IPS-20b (cell line): Measurements from ENCODE around the gene NRAP.
A peak's percentile ranks its signal among the peaks of the same experiment; 100 is the strongest.

Source experiments
- H3K27ac ChIP-seq: one replicate; pipeline ENCODE4 v1.5.1; 2013; ENCODE audit warnings: low read length
- H3K27me3 ChIP-seq: 2 replicates; pipeline ENCODE4 v1.6.1; 2013; ENCODE audit warnings: mild to moderate bottlenecking, low read length, inconsistent platforms; ENCODE audit not compliant: insufficient read depth
- H3K36me3 ChIP-seq: 2 replicates; pipeline ENCODE4 v1.6.1; 2013; ENCODE audit warnings: low read depth, mild to moderate bottlenecking, inconsistent platforms, low read length, moderate library complexity; ENCODE audit not compliant: insufficient read depth
- H3K4me1 ChIP-seq: 2 replicates; pipeline ENCODE4 v1.6.1; 2013; ENCODE audit warnings: mild to moderate bottlenecking, control low read depth, inconsistent platforms, low read length, moderate library complexity; ENCODE audit not compliant: insufficient read depth
- H3K4me3 ChIP-seq: 2 replicates; pipeline ENCODE4 v1.5.1; 2013; ENCODE audit warnings: mild to moderate bottlenecking, low read length, inconsistent platforms
- H3K9ac ChIP-seq: 2 replicates; pipeline ENCODE4 v1.6.1; 2013; ENCODE audit warnings: low read depth, mild to moderate bottlenecking, inconsistent platforms, low read length, moderate library complexity
- H3K9me3 ChIP-seq: 2 replicates; pipeline ENCODE4 v1.6.1; 2013; ENCODE audit warnings: mild to moderate bottlenecking, low read depth, low read length, inconsistent platforms; ENCODE audit not compliant: insufficient read depth

NRAP gene

DNA sequence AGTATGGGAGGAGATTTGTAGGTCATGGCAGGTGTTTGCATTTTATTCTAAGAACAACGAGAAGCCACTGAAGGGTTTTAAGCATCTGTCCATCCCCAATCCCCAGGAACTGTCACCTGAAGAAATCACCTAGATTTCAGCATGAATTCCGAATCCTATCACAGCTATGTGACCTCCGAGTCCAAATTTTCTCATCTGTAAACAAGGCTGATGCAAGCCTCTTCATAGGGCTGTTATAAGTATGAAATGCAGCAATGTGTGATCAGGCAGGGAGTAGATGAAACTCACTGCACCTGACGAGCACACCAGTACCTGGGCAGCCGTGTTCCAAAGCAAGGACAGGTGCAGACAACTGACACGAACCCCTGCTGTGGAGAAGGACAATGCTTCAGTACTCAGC, 97.0 kb downstream of the NRAP start:
- peaks cover 3% of the 10 kb centered on the region; the same call in 1 of the 2 replicates for H3K4me1 ChIP-seq
- H3K9ac ChIP-seq: no peak overlapping the region
- peaks cover 31% of the 10 kb centered on the region for H3K27me3 ChIP-seq
- no peaks in the 10 kb centered on the region for H3K36me3 ChIP-seq
- H3K27ac ChIP-seq: no peak overlapping the region
- H3K4me3 ChIP-seq: no peak overlapping the region
- H3K9me3 ChIP-seq: no peaks in the 10 kb centered on the region

DNA sequence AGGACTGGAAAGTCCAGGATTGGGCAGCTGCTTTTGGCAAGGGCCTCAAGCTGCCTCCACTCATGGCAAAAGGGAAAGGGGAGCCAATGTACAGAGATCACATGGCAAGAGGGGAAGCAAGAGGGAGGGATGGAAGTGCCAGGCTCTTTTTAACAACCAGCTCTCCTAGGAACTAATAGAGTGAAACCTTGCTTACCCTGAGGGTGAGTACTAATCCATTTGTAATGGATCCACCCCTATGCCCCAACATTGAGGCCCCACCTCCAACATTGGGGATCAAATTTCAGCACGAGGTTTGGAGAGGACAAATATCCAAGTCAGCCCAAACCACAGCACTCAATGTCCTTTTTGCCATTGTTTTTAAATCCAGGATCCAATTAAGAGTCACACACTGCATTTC, 98.5 kb downstream of the NRAP start:
- no peak overlapping the region for H3K9ac ChIP-seq
- H3K27ac ChIP-seq: no peak overlapping the region
- no peaks in the 10 kb centered on the region for H3K9me3 ChIP-seq
- peaks cover 3% of the 10 kb centered on the region; the same call in 1 of the 2 replicates for H3K4me1 ChIP-seq
- no peak overlapping the region for H3K4me3 ChIP-seq
- peaks cover 47% of the 10 kb centered on the region for H3K27me3 ChIP-seq
- no peaks in the 10 kb centered on the region for H3K36me3 ChIP-seq

DNA sequence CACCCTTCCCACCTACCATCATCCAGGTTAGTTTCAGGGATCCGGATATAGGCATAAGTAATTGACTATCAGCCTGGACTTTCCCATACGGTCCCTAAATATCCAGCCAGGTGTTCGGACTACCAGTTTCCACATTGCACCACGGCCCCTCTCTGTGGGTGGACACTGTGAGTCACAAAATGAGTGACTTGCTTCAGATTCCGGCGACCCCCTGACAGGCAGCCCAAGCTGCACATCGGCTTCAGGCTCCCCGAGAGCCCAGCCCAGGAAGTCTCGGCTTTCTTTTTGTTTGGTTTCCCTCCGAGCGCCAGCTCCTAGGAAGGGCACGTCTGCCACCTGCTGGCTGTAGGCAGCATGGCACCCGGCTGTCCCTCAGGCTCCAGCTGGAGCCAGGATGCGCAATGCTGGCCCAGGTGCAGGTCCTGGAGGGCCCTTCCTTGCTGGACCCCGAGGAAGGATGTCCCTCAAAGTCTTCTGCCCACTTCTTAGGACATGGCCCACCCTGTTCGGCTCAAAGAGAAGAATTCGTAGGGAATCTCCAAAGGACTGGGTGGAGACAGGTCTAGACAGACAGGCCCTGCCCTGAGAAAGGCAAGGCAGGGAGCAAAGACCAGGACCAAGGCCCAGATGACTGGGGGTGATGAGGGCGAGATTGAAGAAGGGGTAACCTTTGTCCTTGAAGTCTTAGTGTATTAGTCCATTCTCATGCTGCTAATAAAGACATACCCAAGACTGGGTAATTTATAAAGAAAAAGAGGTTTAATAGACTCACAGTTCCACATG, 100.3 kb downstream of the NRAP start:
- no peak overlapping the region for H3K9ac ChIP-seq
- peak overlapping the region; percentile 13; the same call in 1 of the 2 replicates for H3K4me3 ChIP-seq
- no peaks in the 10 kb centered on the region for H3K9me3 ChIP-seq
- peaks cover 60% of the 10 kb centered on the region for H3K27me3 ChIP-seq
- no peaks in the 10 kb centered on the region for H3K36me3 ChIP-seq
- peaks cover 12% of the 10 kb centered on the region; the same call in 1 of the 2 replicates for H3K4me1 ChIP-seq
- no peak overlapping the region for H3K27ac ChIP-seq

DNA sequence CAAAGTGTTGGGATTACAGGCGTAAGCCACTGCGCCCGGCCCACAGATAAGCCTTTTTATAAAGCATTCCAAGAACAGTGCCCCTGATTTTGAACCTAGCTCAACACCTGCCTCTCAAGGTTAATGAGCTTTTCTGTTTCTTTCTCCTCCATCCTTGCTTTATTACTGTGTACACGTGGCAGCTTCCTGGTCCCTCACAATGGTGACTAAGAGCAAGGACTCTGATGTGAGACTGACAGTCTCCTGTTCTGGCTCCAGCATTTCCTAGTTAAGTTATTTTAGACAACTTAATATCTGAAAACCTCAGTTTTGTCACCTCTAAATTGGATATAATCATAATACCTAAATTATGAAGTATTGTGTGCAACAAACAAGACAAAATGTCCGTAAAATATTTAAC, 101.1 kb downstream of the NRAP start:
- Histone ChIP-seq H3K4me3 (no peak overlapping the region), H3K27ac (no peak overlapping the region), H3K36me3 (no peaks in the 10 kb centered on the region), H3K9ac (no peak overlapping the region), H3K4me1 (peaks cover 17% of the 10 kb centered on the region), H3K9me3 (no peaks in the 10 kb centered on the region), H3K27me3 (peaks cover 64% of the 10 kb centered on the region)

DNA sequence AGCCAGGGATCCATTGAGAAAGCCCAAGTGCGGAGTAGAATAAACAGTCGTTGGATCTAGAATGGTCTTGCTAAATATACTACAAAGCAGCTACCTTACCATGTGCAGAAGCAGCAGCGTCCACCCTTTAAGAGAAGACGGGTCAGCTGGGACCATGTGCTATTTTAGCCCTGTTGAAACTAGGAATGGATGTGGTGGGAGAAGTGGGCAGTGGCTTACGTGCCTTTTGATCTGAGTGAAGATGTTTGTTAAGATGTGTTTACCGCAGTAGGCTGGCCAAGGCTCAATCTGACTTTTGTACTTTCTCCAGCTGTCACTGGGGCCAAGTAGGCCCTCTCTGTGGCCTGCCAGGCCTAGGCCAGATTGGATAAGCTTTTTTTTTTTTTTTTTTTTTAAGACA, 101.8 kb downstream of the NRAP start:
- no peaks in the 10 kb centered on the region for H3K9me3 ChIP-seq
- no peaks in the 10 kb centered on the region for H3K36me3 ChIP-seq
- H3K4me1 ChIP-seq: peaks cover 18% of the 10 kb centered on the region
- H3K27ac ChIP-seq: no peak overlapping the region
- H3K4me3 ChIP-seq: no peak overlapping the region
- no peak overlapping the region for H3K9ac ChIP-seq
- H3K27me3 ChIP-seq: peaks cover 71% of the 10 kb centered on the region

DNA sequence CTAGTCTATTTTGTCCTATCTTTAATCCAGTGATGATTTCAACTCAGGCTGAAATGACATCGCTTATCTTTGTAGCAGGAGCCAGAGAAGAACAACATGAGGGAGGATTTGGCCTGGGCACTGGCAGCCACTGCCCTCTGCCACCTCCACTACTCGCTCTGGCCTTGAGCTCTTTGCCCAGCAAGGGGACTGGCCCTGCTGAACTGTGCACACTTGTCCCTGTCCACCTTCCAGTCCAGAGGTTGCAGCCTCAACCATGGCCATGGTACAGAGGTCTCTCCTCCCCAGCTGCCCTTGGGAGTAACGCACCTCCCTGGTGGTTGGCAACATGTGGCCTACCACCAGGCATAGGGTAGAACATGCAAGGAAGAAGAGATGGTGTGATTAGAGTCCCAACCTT, 102.6 kb downstream of the NRAP start:
- Histone ChIP-seq H3K4me1 (peaks cover 18% of the 10 kb centered on the region), H3K27ac (no peak overlapping the region), H3K27me3 (peaks cover 79% of the 10 kb centered on the region)

DNA sequence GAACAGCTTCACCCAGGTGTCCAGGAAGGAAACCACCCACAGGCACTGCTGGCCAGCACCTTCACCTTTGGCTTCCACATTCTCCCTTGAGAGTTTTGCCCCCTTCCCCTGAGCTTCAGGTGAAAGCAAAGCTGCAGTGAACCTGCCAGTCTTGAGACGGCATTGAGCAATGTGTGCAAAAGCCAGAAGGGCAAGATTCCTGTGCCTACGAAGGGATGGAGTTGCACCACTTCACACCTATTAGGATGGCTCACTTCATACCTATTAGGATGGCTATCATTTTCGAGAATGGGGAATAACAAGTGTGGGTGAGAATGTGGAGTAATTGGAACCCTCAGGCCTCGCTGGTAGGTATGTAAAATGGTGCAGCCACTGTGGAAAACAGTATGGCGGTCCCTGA, 103.8 kb downstream of the NRAP start:
- Histone ChIP-seq H3K27me3 (peaks cover 91% of the 10 kb centered on the region), H3K9ac (no peak overlapping the region), H3K4me1 (peaks cover 15% of the 10 kb centered on the region), H3K9me3 (no peaks in the 10 kb centered on the region), H3K36me3 (no peaks in the 10 kb centered on the region), H3K4me3 (no peak overlapping the region), H3K27ac (no peak overlapping the region)

More for the DNA sequence above, 102.6 kb downstream of the NRAP start:
- no peaks in the 10 kb centered on the region for H3K36me3 ChIP-seq
- H3K9me3 ChIP-seq: no peaks in the 10 kb centered on the region
- H3K9ac ChIP-seq: no peak overlapping the region
- no peak overlapping the region for H3K4me3 ChIP-seq

DNA sequence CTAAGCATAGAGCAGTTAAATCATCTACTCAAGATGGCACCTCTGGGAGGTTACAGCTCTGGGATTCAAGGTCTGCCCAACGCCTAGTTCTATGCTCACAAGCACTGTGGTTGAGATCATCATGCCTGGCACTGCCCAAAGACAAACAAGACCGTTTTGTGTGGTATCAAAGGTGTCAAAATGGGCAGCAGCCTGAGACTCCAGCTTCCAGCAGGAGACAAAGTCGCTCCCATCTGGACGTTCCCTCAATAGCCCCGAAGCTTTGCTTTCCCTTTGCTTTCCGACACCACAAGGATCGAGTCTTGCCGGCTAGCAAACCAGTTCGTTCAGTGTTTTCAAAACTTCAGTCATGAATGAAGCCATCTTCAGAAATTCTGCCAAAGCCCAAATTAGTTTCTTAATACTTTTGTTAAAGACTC, 105.9 kb downstream of the NRAP start:
- Histone ChIP-seq H3K9me3 (no peaks in the 10 kb centered on the region), H3K4me1 (peaks cover 15% of the 10 kb centered on the region), H3K36me3 (no peaks in the 10 kb centered on the region), H3K4me3 (peak overlapping the region; percentile 31), H3K27me3 (peaks cover 100% of the 10 kb centered on the region), H3K27ac (no peak overlapping the region), H3K9ac (no peak overlapping the region)

DNA sequence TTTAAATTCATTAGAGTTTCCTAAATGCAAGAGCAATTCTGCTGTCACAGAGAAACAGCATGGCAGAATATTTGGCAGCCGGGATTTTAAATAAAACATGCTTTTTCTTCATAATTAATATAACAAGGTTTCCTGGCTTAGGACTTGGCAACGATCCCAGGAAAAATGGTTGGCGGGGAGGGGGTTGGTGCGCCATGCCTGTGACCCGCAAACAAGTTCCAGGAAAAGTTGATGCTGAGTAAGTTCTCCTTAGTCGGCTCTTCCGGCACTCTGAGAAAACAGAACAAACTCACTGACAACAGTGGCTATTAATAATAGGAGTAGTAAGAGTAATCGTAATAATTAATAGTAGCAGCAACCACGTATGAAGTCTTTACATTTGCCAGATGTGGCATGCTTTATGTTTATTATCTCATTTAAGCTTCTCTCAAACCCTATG, 106.4 kb downstream of the NRAP start:
- peaks cover 100% of the 10 kb centered on the region for H3K27me3 ChIP-seq

DNA sequence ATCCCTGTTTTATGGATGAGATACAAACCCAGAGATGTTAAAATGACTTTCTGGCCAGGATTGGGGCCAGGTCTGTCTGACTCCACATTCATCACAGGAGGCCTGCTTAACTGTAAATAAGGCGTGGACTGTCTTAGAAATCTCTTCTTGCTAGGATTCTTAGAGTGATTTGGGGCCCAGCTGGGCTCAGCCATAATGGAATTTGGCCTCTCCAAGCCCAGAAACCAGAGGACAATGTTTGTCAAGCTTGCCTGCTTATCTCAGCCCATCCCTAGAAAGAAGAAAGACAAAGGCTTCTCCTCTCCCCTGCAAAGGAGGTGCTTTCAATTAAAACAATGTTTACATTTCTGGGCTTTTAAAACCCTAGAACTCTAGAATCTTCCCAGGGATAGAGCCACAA, 108.1 kb downstream of the NRAP start:
- H3K4me1 ChIP-seq: peaks cover 15% of the 10 kb centered on the region
- no peaks in the 10 kb centered on the region for H3K36me3 ChIP-seq
- no peak overlapping the region for H3K27ac ChIP-seq
- peaks cover 97% of the 10 kb centered on the region for H3K27me3 ChIP-seq
- no peak overlapping the region for H3K9ac ChIP-seq
- H3K9me3 ChIP-seq: no peaks in the 10 kb centered on the region
- H3K4me3 ChIP-seq: no peak overlapping the region

More for the DNA sequence above, 106.4 kb downstream of the NRAP start:
- peak overlapping the region; percentile 31 for H3K4me3 ChIP-seq
- peaks cover 15% of the 10 kb centered on the region for H3K4me1 ChIP-seq
- H3K27ac ChIP-seq: no peak overlapping the region
- no peaks in the 10 kb centered on the region for H3K9me3 ChIP-seq
- no peak overlapping the region for H3K9ac ChIP-seq
- no peaks in the 10 kb centered on the region for H3K36me3 ChIP-seq

DNA sequence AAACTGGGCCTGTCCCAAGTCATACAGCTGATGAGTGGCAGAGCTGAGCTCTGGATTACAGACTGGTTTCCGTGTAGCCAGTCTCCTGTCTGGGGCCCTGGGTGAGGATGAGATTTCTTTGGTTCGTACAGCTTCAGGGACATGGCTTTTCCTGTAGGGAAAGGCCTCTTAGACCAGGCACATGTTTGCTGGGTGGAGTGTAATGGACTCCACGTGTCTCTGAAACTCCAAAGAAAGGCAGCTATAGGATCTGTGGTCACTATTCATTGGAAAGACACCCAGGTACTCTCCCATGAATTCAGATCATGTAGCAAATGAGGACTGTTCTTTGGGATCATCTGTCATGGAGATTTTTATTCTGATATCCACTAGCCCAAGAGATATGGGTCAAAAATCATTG, 108.6 kb downstream of the NRAP start:
- Histone ChIP-seq H3K9me3 (no peaks in the 10 kb centered on the region), H3K36me3 (no peaks in the 10 kb centered on the region), H3K4me3 (no peak overlapping the region), H3K9ac (no peak overlapping the region), H3K27ac (no peak overlapping the region), H3K27me3 (peaks cover 96% of the 10 kb centered on the region), H3K4me1 (peaks cover 15% of the 10 kb centered on the region)

DNA sequence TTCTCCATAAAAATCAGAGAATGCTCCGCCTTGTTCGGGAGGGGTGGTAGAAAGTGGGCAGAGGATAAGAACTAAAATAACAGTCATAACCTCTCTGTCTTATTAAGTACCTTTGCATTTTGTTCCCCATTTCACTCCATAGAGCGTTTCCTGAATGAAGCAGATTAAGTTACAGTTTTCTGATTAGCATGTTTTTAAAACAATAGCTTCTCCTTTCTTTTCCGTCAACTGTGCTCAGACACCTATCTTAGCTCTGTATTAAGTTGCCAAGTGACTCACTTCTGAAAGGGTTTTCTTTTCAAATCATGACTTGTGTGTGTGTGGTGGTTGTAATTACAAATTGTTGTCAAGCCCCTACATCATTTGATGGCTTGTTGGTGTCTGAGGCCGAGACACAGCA, 109.6 kb downstream of the NRAP start:
- H3K4me1 ChIP-seq: peaks cover 7% of the 10 kb centered on the region
- peaks cover 94% of the 10 kb centered on the region for H3K27me3 ChIP-seq
- no peaks in the 10 kb centered on the region for H3K36me3 ChIP-seq
- H3K4me3 ChIP-seq: no peak overlapping the region
- no peak overlapping the region for H3K9ac ChIP-seq
- no peaks in the 10 kb centered on the region for H3K9me3 ChIP-seq
- H3K27ac ChIP-seq: no peak overlapping the region
